A172 (cell line): ENCODE data around the gene RHOU. TPM values are rescaled to one million over a fixed set of nuclear protein-coding genes. Genes with fewer than 3 reads are reported as not detected.

Experiments
- DNase-seq: peaks from one replicate; pipeline ENCODE4 v3.0.0-alpha.2; 2015; ENCODE audit warnings: low spot score
- total RNA-seq: library from RNA; depleted of rRNA; stranded (reverse); fragments of >200 nt; shearing (Covaris generic); gene quantifications from 2 replicates; pipeline ENCODE4 v1.2.3, GENCODE V29; 2014; rRNA removed

The RHOU gene
- total RNA-seq, 1 experiment from 2014 or later, result 1.8 TPM

DNA sequence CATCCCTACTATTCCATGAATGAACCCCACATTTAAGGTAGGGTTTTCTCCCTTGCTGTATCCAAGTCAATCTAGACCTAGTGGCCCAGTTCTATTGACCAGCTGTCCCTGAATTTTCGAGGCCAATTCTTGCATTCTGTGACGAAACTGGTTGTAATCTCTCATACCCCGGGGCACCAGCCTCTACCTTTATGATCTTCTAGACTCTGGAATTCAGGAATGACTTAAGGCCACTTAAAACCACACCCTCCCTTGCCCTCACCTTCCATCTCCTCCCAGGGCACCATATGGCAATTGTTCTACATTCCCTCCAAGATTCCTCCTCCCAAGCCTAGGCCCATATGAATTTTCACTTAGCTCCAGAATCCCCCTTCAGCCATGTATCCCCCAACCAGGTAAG is 48.9 kb downstream of the RHOU start:
- DNase-seq, result no peak

DNA sequence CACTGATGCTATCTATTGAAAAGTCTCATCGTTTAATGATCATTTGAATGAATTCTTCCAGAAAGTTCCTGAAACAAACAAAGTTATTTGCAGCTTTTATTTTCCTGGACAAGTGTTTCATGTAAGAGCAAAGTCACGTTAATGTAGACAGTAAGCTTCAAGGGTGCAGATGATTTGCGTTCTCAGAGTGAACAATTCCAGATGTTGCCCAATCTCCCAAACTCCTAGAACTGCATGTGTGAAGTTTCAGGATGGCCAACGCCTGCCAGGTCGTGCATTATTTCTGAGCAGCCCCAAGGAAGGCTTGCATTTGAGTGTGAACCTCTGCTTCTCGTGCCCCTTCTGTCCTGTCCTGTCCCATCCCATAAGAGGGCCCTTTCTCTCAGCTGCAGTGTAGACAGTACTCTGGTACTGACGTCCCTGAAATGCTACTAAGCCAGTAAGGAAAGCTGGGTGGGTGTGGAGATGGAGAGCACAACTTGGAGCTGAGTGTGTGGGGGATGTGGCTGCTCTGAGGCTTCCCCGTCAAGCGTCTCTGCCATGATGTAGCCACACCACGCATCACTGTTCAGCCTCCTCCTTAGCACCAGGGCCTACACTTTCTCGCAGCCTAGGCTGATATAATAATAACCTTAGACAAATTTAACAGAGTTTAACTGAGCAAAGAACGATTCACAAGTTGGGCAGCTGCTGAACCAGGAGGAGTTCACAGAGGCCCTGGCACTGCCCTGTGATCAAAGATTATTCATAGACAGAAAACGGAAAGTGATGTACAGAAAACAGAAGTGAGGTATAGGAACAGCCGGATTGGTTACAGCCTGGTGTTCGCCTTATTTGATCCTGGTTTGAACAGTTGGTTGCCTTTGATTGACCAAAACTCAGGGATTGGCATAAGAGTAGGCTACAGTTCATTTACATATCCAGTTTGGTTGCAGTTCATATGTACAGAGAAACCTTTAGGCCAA is 50.4 kb downstream of the RHOU start:
- no peak for DNase-seq

DNA sequence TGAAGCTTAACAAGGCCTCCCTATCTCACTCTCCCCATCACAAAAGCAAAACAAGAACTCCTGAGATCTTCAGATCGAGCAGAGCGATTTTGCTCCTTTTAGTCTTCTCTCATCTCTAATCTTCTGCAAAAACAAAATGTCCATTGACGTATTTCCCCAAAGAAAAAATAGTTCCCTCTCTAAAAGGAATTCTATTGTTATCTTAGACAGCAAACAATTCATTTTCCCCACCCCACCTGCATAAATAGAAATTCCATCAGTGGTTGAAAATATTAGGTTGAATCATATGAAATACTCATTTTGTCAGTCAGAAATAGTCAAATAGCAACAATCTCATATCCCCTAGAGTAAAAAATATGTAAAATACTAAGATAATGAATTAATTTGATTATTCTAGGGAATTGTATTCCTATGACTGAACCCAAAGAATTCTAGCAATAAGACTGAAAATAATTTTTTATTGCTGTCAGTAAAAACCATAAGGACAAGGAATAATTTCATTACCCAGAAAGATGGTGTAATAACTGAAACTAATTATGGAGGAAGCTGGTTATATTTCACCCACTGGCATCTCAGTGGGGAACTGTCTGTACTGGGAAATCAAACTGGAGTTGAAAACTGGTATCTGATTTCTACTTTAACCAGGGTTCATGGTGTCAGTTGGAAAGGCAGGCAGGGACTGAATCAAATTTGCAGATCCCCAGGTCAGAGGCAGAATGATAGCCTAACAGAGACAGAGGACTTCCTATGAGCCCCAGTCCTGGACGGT is 51.3 kb downstream of the RHOU start:
- no peak for DNase-seq

- no peak for DNase-seq
Observed at GRCh38 chr1:228791791-228792190, 56.5 kb downstream of the RHOU start.

DNA sequence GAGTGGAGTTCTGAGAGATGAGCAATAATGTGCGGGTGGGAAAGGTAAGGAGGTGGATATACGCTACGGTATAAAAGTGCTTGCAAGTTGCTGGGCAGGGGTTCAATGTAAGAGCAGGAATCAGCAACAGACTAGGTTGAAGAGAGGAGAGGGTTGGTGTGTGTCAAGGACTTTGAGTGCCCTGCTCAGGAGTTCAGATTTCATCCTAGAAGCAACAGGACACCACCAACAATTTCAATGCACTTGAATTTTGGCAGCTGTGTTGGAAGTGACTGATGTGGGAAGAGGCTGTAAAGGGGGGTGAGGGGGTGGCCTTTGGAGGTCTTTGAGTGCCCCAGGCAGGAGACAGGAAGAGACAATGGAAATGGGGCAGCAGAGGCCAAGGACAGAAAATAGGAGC is 57.3 kb downstream of the RHOU start:
- no peak for DNase-seq

GRCh38 chr1:228793032-228793431 is 57.8 kb downstream of the RHOU start:
- no peak for DNase-seq

- peak; percentile 50 for DNase-seq
Observed at GRCh38 chr1:228794173-228794572, 58.9 kb downstream of the RHOU start.

GRCh38 chr1:228794810-228795209 is 59.5 kb downstream of the RHOU start:
- DNase-seq, result no peak

DNA sequence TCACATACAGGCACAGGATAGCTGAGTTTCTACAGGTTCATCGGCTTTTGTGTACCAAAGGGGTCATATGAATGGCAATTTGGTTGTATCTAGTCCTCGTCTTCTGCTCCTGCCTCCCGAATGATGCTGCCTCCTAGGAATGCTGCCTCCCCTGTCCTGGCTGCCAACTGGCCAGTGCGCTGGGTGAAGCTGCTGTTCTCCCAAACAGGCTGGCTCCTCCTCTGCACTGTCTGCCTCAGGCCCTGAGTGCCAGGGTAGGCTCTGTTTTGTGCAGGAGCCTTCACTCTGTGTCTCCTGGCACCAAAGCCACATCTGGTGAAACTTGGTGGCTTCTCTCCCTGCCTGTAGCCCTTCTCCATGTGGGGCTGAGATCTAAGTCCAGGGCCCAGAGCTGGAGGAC is 60.3 kb downstream of the RHOU start:
- DNase-seq, result no peak

Other genes starting within 250 kb of the RHOU start
- 94.5 and 118 TPM in 2 replicates for gene RNF187, start 248.1 kb upstream of the RHOU start, total RNA-seq